GM10847 (cell line): ENCODE measurements around the gene TBL1Y.

Experiments used
- POLR2A ChIP-seq: IDR thresholded peaks from 2 replicates; pipeline ENCODE4 v1.6.1; 2011; ENCODE audit not compliant: insufficient read length; ENCODE audit errors: extremely low read depth

TBL1Y gene

GRCh38 chrY:6967736-6968135, 57.2 kb downstream of the TBL1Y start:
- TF ChIP-seq POLR2A: no peak

DNA sequence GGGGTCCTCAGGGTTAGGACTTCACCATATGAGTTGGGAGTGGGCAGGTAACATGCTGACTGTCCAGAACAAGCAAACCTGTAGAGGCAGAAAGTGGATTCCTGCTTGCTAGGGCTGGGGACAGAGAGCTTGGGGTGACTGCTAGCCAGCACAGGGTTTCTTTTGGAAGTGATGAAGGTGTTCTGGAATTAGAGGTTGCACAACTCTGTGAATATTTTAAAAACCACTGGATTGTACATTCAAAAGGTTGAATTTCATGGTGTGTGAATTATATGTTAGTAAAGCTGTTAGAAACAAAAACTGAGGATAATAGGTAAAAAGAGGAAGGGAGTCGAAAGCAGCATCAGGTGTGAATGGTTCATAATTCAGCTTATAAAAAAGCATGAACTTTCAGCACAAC, 57.7 kb downstream of the TBL1Y start:
- no peak for TF ChIP-seq POLR2A

GRCh38 chrY:6972271-6972887, 61.9 kb downstream of the TBL1Y start:
- TF ChIP-seq POLR2A: no peak

GRCh38 chrY:6974971-6975370, 64.5 kb downstream of the TBL1Y start:
- no peak for TF ChIP-seq POLR2A

GRCh38 chrY:6977783-6978182, 67.3 kb downstream of the TBL1Y start:
- TF ChIP-seq POLR2A: no peak

DNA sequence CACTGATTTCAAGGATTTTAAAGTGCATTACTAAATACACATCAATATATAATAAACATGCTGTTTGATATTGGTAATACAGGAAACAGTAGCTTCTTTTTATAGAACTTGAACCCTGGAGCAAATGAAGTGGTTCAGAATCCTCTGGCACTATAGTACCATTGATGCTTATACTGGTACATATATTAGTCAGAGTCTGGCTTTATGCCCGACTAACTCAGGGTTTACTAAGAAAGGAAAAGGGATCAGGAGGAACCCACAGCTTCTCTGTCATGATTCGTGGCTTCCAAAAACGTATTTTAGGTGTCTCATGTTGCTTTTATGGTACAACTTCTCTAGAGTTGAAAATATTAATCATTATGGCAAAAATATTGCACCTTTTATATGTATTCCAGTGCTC, 72.7 kb downstream of the TBL1Y start:
- no peak for TF ChIP-seq POLR2A

DNA sequence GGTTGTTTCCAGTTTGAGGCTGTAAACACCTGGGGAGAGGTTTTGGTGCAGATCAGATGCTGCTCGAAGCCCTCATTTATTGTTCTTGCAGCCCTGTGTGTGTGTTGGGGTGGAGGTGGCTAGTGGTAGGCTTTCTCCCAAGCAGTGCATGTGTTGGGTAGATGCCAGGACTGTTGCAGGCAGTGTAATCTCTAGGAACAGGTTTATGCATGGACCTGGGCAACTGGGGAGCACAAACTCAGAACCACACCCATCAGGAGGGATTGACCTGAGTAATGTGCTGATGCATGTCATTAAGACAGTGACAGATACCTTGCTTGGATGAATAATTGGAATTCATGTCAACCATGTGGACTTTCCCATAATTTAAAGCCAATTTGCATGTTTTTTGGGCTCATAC, 77.3 kb downstream of the TBL1Y start:
- TF ChIP-seq POLR2A: no peak

GRCh38 chrY:6989886-6990620, 79.6 kb downstream of the TBL1Y start:
- no peak for TF ChIP-seq POLR2A

GRCh38 chrY:6992041-6992440, 81.5 kb downstream of the TBL1Y start:
- no peak for TF ChIP-seq POLR2A

DNA sequence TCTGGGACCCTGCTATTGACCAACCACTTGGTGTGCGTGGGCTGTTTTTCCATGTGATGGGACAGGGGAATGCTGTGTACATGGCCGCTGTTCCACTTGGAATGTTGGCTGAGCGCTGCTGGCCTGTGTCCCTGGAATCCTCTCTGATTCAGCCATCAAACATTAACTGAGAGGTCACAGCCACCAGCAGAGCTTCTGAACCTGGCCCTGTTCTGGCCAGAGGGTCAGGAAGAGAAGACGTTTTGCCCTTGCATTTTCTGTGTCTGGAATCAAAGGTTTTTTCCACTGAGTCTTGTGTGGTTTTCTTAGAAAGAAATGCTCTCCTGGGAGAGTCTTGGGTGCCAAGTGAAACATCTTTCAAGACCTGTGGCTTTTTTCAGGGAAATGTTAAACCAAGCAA, 85.5 kb downstream of the TBL1Y start:
- TF ChIP-seq POLR2A: no peak

DNA sequence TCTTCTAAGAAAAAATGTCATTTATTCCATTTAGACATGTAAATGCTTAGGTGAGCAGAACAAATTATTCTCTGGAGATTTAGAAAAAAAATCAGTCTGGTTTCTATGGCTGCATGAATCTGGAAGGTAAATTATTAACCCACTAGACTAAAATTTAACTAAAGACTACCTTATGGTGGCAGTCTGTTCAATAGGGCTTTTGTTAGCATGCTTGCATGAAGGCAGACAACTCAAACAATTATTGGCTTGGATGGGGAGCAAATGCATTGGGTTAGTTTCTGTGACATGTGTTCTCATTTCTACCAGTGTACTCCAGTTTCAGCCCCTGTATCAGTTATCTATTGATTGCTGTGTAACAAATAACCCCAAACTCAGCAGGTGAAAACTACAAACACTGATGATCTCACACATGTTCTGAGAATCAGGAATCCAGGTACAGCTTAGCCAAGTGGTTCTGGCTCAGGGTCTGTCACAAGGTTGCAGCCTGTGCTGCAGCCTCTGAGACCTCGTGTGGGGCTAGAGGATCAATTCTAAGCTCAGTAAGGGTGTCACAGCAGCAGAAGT, 87.1 kb downstream of the TBL1Y start:
- TF ChIP-seq POLR2A: no peak

- no peak for TF ChIP-seq POLR2A
These were observed 89.4 kb downstream of the TBL1Y start for GRCh38 chrY:6999905-7000304.

DNA sequence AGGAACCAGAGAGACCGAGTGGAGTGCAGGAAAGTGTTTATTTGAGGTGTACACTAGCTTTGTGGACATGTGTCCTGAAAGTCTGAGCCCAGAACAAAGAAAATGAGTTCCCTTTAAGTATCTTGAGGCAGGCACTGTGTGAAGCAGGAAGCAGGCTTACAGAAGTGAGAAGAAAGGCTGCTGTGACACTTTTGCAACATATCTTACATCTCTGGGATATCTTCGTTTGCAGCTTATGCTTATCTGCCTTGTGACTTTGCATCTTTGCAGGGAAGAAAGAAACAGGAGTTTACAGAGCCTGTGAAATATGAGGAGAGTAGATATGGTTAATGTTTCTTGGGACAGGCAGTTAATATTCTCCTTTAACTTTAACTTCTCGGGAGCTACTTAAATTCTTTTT, 92.1 kb downstream of the TBL1Y start:
- no peak for TF ChIP-seq POLR2A

DNA sequence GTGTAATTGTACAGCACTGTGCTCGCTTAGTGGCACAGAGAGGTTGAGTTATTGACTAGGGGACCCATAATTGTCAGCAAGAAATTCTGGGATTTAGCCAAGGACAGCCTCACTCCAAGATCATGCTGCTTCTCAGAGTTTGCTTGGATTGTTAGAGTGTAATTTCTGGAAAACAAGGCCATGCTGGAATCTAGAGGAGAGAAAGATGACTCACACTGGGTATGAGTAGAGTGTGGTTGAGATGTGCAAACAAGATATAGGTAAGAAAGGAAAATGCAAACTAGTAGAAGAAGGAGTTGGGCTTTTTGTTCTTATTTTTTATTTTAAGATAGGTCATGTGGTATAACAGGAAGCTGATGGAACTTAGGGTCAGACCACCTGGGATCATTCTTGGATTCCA, 97.4 kb downstream of the TBL1Y start:
- no peak for TF ChIP-seq POLR2A

DNA sequence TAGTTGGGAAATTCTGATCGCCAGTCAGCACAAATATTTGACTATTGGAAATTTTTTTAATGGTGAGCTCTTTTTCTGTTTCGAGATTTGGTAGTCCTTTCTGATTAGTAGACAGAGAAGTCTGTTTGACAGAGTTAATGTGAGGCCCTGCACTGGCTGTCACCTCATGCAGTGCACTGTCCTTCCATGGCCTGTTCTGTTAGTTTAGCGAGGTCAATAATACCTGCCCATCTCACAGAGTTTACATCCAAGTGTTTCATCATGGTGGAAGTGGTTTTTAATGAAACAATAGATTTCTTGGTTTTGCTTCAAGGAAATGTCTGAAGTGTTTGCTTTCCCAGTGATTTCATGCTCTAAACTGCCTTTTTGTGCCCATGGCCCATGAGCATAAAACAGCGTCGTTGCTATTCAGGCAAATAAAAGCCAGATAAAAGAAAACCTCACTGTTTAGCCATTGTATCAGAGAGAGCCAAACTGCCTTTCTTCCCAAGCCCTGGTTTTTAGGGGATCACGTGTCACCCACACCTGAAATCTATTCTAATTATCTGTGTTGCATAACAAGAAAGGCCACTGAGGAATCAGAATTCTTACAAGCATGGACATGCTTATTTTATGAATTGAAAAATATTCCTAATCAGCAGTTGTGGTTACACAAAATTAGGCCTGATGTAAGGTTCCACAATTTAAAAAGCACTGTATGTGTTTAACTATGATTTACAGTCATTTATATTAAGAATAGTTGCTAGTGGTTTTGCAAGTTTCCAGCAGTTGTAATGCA, 98.3 kb downstream of the TBL1Y start:
- no peak for TF ChIP-seq POLR2A

- TF ChIP-seq POLR2A: no peak
These were observed 102.6 kb downstream of the TBL1Y start for GRCh38 chrY:7013051-7013450.
